Stimulated activated CD4-positive, alpha-beta T cell treated with anti-CD3 and anti-CD28 coated beads, Interleukin-15, amount 100 ng/mL, for 1 hour (primary cell): Measurements from ENCODE around the gene RFX2.
"Not testable (repeated sequence)": the region's sequence is repeated elsewhere in the genome, so short reads cannot be mapped to it uniquely, and the experiment has no call there.

Experiments
- DNase-seq, 2 donors: peaks; one replicate each; pipeline ENCODE4 v3.0.0-alpha.2; 2020; ENCODE audit warnings: low read depth in 1 of 2, low spot score in 1 of 2

Gene RFX2

GRCh38 chr19:6076675-6077463 is 33.4 kb downstream of the RFX2 start:
- no peak for DNase-seq

GRCh38 chr19:6076291-6076665 is 34.0 kb downstream of the RFX2 start:
- DNase-seq, result no peak

- no peak for DNase-seq
These were observed 35.4 kb downstream of the RFX2 start for GRCh38 chr19:6074709-6075403.

- no peak for DNase-seq
These were observed 36.2 kb downstream of the RFX2 start for GRCh38 chr19:6073858-6074708.

- not testable (repeated sequence) for DNase-seq
These were observed 37.1 kb downstream of the RFX2 start for GRCh38 chr19:6073233-6073632.

GRCh38 chr19:6071875-6072274 is 38.4 kb downstream of the RFX2 start:
- DNase-seq, result no peak

GRCh38 chr19:6070720-6071485 is 39.4 kb downstream of the RFX2 start:
- DNase-seq, result no peak

- DNase-seq, result no peak
These were observed 40.1 kb downstream of the RFX2 start for GRCh38 chr19:6070207-6070681.

- no peak for DNase-seq
These were observed 41.0 kb downstream of the RFX2 start for GRCh38 chr19:6069268-6069791.

- DNase-seq, result no peak
These were observed 41.6 kb downstream of the RFX2 start for GRCh38 chr19:6068711-6069110.

- DNase-seq, result no peak
These were observed 42.3 kb downstream of the RFX2 start for GRCh38 chr19:6067975-6068374.

GRCh38 chr19:6066661-6067646 is 43.3 kb downstream of the RFX2 start:
- DNase-seq, result no peak

- DNase-seq, result peak; percentile 16 to 23
These were observed 44.5 kb downstream of the RFX2 start for GRCh38 chr19:6065685-6066374.

- DNase-seq, result no peak
These were observed 45.8 kb downstream of the RFX2 start for GRCh38 chr19:6064336-6065073.

GRCh38 chr19:6063576-6064335 is 46.5 kb downstream of the RFX2 start:
- no peak for DNase-seq

- no peak for DNase-seq
These were observed 47.2 kb downstream of the RFX2 start for GRCh38 chr19:6062961-6063575.

GRCh38 chr19:6062274-6062673 is 48.0 kb downstream of the RFX2 start:
- no peak for DNase-seq
